ACC112 (cell line): ENCODE measurements around the gene PRKCI.
A peak's percentile ranks its signal among the peaks of the same experiment; 100 is the strongest.
"Not testable (repeated sequence)": the region's sequence is repeated elsewhere in the genome, so short reads cannot be mapped to it uniquely, and the experiment has no call there.

Experiments
- H2AFZ ChIP-seq: fragments of 200-600 bp; sonication (generic); one replicate; pipeline ENCODE4 v1.6.0; 2017; ENCODE audit warnings: antibody characterized with exemption, low read length; ENCODE audit not compliant: unreplicated experiment
- H3K27ac ChIP-seq: fragments of 200-600 bp; sonication (generic); 2 replicates; pipeline ENCODE4 v1.5.1; 2014; ENCODE audit warnings: low read depth, mild to moderate bottlenecking, antibody characterized with exemption, low read length, moderate library complexity
- H3K27me3 ChIP-seq: fragments of 200-600 bp; sonication (generic); 2 replicates; pipeline ENCODE4 v1.6.1; 2014; ENCODE audit warnings: mild to moderate bottlenecking, antibody characterized with exemption, low read length, moderate library complexity, mixed read lengths; ENCODE audit not compliant: insufficient read depth
- H3K36me3 ChIP-seq: fragments of 200-600 bp; sonication (generic); 2 replicates; pipeline ENCODE4 v1.6.1; 2016; ENCODE audit warnings: mild to moderate bottlenecking, antibody characterized with exemption, low read length, moderate library complexity, mixed read lengths; ENCODE audit not compliant: insufficient read depth
- H3K4me1 ChIP-seq: fragments of 200-600 bp; sonication (generic); one replicate; pipeline ENCODE4 v1.6.1; 2016; ENCODE audit warnings: low read length, mixed read lengths; ENCODE audit not compliant: insufficient read depth, unreplicated experiment, control insufficient read depth
- H3K4me3 ChIP-seq: fragments of 200-600 bp; sonication (generic); 2 replicates; pipeline ENCODE4 v1.5.1; 2014; ENCODE audit warnings: mild to moderate bottlenecking, low read depth, low read length
- H3K79me2 ChIP-seq: fragments of 200-600 bp; sonication (generic); one replicate; pipeline ENCODE4 v1.6.0; 2016; ENCODE audit warnings: low read length; ENCODE audit not compliant: control insufficient read depth, unreplicated experiment, insufficient read depth

Gene PRKCI

GRCh38 chr3:170342273-170342672 lies 120.0 kb downstream of the PRKCI start:
- H2AFZ ChIP-seq, H3K27ac ChIP-seq, H3K36me3 ChIP-seq, H3K27me3 ChIP-seq, H3K79me2 ChIP-seq, H3K4me3 ChIP-seq, H3K4me1 ChIP-seq: not testable (repeated sequence)

DNA sequence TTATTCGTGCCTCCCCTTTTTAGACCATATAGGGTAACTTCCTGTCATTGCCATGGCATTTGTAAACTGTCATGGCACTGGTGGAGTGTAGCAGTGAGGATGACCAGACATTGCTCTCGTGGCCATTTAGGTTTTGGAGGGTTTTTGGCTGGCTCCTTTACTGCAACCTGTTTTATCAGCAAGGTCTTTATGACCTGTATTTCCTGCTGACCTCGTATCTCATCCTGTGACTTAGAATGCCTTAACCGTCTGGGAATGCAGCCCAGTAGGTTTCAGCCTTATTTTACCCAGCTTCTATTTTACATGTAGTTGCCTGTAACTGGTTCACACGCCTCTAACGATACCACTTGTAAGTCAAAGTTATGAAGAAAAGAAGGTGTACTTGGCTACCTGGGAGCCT lies 121.6 kb downstream of the PRKCI start:
- H3K27ac ChIP-seq, H3K36me3 ChIP-seq, H3K4me3 ChIP-seq, H3K27me3 ChIP-seq, H3K79me2 ChIP-seq, H3K4me1 ChIP-seq, H2AFZ ChIP-seq: not testable (repeated sequence)

DNA sequence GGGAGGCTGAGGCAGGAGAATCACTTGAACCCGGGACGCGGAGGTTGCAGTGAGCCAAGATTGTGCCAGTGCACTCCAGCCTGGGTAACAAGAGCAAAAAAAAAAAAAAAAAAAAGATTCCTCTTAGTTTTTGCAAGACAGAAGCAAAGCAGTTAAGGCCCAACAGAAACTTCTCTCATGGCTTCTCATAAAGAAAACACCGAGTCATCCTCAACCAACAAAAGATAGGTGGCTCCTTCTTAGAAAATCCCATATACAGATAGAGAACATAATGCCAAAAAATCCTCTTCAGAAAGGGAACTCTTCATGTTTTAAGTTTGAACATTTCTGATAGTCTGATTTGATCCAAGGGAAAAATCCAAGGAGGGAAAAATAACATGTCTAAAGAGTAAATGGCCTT lies 122.7 kb downstream of the PRKCI start:
- H3K79me2 ChIP-seq, result no peaks in the 10 kb centered on the region
- no peaks in the 10 kb centered on the region for H3K27me3 ChIP-seq
- peaks cover 7% of the 10 kb centered on the region for H3K4me1 ChIP-seq
- peak overlapping the region; percentile 77 for H2AFZ ChIP-seq
- no peak overlapping the region for H3K4me3 ChIP-seq
- H3K27ac ChIP-seq, result peak overlapping the region; percentile 52
- H3K36me3 ChIP-seq, result no peaks in the 10 kb centered on the region

DNA sequence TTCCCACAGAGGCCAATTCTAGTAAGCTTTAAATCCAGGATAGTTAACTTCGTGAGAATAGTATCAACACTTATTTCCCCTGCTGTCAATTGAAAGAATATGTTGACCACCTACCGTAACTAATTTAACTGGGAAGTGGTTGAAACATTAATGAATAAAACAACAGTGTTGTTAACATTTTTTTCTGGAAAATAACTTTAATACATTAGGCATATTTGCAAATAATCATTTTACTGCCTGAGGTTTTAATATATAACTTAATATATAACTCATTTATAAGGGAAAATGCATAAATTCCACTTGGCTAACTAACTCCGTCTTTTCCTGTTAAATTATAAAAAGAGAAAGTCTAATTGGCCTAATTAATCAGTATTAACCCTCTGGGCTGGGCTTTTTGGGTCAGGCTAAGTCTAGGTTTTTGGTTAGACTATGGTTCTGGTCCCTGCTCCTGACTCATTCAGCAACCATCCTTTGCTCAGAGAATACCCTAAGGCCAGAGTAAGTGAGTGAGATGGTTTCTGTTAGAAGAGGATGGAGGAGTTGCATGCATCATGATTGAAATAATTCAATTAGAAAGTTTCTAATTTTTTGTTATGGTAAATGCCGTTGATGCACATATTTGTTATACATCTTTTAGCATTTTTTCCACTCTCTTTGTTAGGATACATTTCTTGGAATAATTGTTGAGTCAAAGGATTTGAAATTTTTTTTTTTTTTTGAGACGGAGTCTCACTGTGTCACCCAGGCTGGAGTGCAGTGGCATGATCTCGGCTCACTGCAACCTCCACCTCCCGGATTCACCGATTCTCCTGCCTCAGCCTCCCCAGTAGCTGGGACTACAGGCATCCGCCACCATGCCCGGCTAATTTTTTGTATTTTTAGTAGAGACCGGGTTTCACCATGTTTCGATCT lies 124.5 kb downstream of the PRKCI start:
- Histone ChIP-seq H2AFZ (no peak overlapping the region), H3K27ac (no peak overlapping the region), H3K36me3 (no peaks in the 10 kb centered on the region), H3K4me1 (peaks cover 7% of the 10 kb centered on the region), H3K79me2 (no peaks in the 10 kb centered on the region), H3K27me3 (no peaks in the 10 kb centered on the region), H3K4me3 (no peak overlapping the region)

GRCh38 chr3:170350515-170351413 lies 128.5 kb downstream of the PRKCI start:
- no peaks in the 10 kb centered on the region for H3K27me3 ChIP-seq
- H3K36me3 ChIP-seq, result no peaks in the 10 kb centered on the region
- H3K4me1 ChIP-seq, result peaks cover 16% of the 10 kb centered on the region
- H2AFZ ChIP-seq, result no peak overlapping the region
- H3K4me3 ChIP-seq, result no peak overlapping the region
- H3K79me2 ChIP-seq, result no peaks in the 10 kb centered on the region
- no peak overlapping the region for H3K27ac ChIP-seq

DNA sequence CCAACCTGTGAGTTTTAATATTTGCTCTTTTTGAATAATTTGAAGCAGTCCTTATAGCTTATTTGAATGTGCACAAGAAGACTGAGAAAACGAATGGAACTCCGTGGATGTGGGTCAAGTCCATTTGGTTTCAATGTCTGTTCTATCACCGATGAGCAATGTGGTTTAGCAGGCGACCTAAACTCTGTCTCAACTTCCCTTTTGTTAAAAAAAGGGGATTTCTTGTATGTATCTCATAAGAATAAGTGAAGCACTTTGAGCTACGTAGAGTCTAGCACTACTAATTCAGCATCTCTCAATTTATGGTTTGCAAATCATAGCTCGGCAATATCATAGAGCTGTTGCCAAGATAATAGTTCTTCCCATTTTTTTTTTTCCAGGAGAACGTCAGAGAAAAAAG lies 130.7 kb downstream of the PRKCI start:
- H3K27me3 ChIP-seq, result no peaks in the 10 kb centered on the region
- no peak overlapping the region for H3K4me3 ChIP-seq
- H3K36me3 ChIP-seq, result no peaks in the 10 kb centered on the region
- no peak overlapping the region for H2AFZ ChIP-seq
- no peak overlapping the region for H3K27ac ChIP-seq
- peaks cover 4% of the 10 kb centered on the region for H3K79me2 ChIP-seq
- H3K4me1 ChIP-seq, result peaks cover 20% of the 10 kb centered on the region

DNA sequence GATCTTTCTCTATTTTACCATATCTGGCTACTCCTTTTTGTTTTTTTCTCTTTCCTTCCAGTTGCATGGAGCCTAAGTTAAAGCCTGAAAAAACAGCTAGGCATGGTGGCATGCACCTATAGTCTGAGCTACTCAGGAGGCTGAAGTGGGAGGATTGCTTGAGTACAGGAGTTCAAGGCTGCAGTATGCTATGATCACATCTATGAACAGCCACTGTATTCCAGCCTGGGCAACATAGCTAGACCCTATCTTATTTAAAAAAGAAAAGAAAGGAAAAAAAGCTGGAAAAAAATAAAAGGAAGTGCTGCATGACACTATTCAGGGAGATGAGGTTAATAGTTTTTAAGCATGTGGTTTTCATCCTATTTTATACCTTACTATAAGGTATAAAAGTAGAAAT lies 131.3 kb downstream of the PRKCI start:
- no peak overlapping the region for H2AFZ ChIP-seq
- no peak overlapping the region for H3K27ac ChIP-seq
- no peaks in the 10 kb centered on the region for H3K36me3 ChIP-seq
- H3K4me1 ChIP-seq, result peaks cover 20% of the 10 kb centered on the region
- H3K79me2 ChIP-seq, result peaks cover 9% of the 10 kb centered on the region
- no peaks in the 10 kb centered on the region for H3K27me3 ChIP-seq
- no peak overlapping the region for H3K4me3 ChIP-seq

GRCh38 chr3:170354760-170355159 lies 132.5 kb downstream of the PRKCI start:
- no peak overlapping the region for H2AFZ ChIP-seq
- no peak overlapping the region for H3K27ac ChIP-seq
- H3K36me3 ChIP-seq, result 0 out of 2 replicates have a peak, but pooled peaks cover 2% of the 10 kb centered on the region
- no peak overlapping the region for H3K4me3 ChIP-seq
- H3K27me3 ChIP-seq, result no peaks in the 10 kb centered on the region
- H3K79me2 ChIP-seq, result peaks cover 22% of the 10 kb centered on the region
- peaks cover 23% of the 10 kb centered on the region for H3K4me1 ChIP-seq
